Fibroblast of skin of left quadriceps (primary cell): ENCODE data around the gene PPFIA4.
"Not testable (repeated sequence)": the region's sequence is repeated elsewhere in the genome, so short reads cannot be mapped to it uniquely, and the experiment has no call there.

Experiments used
- DNase-seq, 2 experiments: peaks; one replicate each; pipeline ENCODE4 v3.0.0-alpha.2; 2013; ENCODE audit warnings: low read depth in 2 of 2

The PPFIA4 gene

GRCh38 chr1:203017061-203017460 lies 9.2 kb upstream of the PPFIA4 start:
- no peak for DNase-seq

DNA sequence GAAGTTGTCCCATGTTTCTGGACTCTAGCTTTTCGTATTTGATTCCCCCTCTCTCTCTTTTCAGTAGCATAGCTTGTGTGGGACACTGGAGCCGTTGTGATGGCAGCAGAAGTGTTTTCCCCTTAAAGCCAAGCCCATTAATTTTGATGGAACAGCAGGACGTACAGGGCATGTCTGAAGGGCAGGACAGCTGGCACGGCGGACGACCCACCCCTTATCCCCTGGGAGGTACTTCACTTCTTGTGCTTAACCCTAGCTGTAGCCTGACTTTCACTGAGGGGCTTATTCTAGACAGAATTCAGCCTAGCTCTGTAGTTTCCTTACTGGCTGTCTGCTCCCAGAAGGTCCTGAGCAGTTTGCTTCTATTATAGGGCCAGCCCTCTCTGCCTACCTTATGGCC lies 8.6 kb upstream of the PPFIA4 start:
- DNase-seq: no peak

DNA sequence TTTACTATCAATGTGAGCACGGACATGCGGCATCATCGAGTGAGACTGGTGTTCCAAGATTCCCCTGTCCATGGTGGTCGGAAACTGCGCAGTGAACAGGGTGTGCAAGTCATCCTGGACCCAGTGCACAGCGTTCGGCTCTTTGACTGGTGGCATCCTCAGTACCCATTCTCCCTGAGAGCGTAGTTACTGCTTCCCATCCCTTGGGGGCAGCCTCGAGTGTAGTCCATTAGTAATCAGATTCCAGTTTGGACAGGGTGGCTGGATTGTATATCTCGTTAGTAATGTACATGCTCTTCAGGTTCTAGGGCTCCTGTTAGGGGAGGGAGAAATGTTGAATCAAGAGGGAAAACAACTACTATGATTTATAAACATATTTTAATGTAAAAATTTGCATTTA lies 3.4 kb upstream of the PPFIA4 start:
- DNase-seq: not testable (repeated sequence)

DNA sequence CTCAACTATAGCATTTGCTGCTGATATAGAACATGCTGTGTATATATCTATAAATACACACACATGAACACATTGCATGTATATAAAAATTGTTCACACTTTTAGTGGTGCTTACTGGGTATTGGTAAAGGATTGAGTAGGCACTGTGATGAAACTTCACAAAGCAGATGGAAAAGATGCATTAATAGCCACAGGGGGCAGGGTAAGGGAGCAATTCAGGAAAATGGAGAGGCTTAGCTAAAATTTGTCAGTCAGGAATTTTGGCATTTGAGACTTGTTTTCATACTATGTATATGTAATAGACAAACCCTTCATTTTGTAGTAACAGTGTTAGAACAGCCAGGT lies 633 bp upstream of the PPFIA4 start:
- DNase-seq: no peak

GRCh38 chr1:203026666-203027663 lies 674 bp downstream of the PPFIA4 start:
- DNase-seq: no peak

- no peak for DNase-seq
These were observed 1.9 kb downstream of the PPFIA4 start for GRCh38 chr1:203028067-203028783.

DNA sequence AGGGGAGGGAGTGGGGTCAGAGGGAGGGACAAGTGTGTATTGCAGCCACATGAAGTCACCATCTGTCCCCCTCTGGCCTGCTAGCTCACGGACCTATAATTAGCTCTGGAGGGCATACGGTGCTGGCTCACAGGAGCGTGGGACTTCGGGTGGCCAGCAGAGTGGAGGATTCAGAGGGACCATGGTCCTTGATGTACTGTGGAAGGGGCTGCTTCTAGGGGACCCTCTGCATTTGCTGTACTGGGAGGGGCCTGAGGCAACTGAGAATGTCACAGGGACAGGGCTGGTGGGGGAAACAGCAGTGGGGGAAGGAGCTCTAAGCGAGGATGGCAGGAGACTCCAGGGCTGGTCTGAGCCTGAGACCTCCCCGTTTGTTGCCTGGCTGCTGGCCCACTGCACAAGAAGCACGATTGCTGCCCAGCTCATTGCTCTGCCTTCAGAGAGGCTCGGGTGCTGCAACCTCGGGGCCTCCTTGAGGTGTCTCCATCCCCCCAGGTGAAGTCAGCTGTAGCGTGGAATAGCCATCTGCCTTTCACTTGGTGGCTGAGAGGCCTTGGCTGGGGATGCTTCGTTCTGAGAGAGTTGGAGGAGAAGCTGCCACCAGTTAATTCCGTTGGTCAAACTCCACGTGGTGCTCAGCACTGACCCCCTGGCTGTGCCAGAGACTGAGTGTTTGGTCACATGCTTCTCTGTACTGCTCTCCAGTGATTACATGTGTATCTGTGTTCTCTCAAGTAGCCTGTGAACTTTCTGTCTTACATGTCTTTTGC lies 2.7 kb downstream of the PPFIA4 start:
- no peak for DNase-seq

- DNase-seq: no peak
These were observed 5.2 kb downstream of the PPFIA4 start for GRCh38 chr1:203031467-203031866.

GRCh38 chr1:203033287-203033686 lies 7.0 kb downstream of the PPFIA4 start:
- no peak for DNase-seq

DNA sequence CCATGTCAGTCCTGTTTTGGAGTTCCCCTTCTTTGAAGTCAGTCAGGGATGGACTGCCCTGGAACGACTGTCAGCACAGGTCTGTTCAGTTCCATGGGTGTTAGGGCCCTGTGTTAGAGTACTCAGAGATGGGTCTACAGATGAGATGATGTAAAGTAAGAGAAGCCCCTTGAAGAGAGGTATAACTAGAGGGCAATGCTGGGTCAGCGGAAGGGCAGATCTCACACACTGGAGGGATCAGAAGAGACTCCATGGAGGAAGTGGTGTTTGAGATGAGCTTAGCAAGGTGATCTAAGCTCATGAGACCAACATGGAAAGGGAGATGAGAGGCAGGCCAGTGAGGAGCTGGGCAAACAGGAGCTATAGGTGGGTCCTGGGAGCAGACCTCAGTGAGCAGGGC lies 7.6 kb downstream of the PPFIA4 start:
- no peak for DNase-seq

- no peak for DNase-seq
These were observed 8.3 kb downstream of the PPFIA4 start for GRCh38 chr1:203034422-203035110.

DNA sequence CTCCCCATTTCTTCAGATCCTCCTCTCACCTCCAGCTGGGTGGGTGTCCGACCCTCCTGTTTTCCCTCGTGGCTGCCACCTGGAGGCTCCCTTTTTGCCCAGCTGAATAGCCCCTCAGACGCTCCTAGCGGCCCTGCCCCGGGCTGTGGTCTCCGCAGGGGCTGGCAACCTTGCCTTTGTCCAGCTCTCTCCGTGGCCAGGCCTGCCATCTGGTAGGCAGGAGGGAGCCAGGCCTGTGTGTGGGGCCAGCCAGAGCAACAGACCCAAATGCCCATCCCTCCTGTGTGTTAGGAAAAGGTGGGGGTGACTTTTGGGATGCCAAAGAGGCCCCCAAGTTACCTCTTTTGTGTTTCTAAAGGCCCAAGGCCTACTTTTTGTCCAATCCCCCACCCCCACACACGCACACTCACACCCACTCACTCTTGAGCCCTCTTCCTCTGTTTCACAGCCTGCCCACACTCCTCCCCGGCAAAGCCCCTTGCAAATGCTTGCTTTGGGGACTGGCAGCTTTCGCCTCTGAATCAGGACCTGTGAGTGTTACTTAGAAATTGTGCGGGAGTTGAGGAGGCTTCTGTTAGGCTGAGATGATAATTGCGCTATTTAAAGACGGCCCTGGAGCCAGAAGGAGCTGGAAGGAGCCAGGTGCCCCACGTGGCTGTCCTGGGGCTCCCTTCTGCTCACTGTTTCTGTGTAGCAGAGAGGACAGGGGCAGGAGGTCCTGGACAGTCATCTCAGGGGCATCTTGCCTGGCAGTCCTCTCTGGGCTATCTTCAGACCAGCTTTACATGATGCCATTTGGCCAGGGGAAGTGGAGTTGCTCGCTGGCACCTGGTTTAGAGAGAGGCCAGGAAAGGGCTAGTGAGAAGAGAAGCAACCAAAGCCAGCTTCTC lies 9.1 kb downstream of the PPFIA4 start:
- no peak for DNase-seq

GRCh38 chr1:203036135-203036534 lies 9.8 kb downstream of the PPFIA4 start:
- no peak for DNase-seq

DNA sequence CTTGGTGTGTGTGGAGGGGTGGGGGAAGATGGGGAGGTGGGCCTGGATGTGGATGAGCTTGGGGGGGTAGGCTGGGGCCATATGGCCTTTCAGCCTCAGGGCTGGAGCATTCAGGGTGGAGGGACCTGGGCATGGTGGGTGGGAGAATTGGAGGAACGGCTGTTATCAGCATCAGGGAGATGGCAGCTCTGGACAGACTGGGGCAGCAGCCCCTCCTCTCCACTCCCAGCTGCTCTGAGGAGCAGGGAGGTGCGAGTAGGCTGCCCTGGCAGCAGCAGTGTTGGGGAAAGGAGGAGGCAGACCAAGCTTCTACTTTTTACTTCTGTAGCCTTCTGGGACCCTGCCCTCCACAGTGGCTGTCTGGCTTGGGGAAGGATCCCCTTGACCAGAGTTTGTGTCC lies 10.2 kb downstream of the PPFIA4 start:
- no peak for DNase-seq

GRCh38 chr1:203037509-203038190 lies 11.4 kb downstream of the PPFIA4 start:
- no peak for DNase-seq

DNA sequence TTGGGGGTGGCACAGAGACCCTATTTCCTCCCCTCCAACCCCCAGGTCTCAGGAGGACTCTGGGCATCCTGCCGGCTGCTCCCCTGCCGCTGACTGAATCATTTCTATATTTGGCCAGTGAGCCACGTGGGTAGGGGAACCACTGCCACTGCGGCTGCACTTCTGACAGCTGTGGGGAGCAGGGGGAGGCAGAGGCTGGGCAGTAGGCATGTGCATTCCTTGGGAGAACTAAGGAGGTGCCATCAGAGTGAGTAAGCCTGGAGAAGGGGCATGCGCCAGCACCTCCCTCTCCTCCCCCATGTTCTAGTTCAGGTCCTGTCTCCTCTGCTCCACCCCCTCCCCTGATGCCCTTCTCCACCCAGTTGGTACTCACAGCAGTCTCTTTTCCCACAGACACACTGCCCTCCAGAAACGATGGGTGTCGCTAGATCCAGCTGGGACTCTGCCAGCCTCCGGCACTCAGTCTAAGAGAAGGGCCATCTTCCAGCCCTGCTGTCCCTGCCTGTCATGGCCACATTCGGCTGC lies 12.0 kb downstream of the PPFIA4 start:
- no peak for DNase-seq

DNA sequence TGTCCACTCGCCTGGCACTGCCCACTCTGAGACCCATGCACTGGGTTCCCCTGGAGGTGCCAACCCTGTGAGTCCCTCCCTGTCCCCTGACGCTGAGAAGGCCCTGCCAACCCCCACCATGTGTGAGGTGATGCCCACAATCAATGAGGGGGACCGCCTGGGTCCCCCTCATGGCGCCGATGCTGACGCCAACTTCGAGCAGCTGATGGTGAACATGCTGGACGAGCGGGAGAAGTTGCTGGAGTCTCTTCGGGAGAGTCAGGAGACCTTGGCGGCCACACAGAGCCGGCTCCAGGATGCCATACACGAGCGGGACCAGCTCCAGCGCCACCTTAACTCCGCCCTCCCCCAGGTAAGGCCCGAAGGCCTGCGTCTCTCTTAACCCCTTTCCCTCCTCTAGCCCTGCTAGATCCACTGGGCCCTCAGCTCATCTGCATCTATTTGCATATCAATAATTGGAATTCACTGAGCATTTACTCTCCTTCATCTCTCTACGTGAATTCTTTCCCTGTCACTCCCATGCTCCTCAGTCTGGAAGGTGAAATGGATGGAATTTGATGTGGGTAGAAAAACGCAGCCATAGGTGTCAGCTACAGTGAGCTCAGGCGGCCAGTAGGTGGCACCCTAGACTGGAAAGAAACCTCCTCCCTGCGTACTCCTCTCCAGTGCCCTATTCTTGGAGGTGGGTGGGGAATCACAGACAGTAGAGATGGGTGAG lies 12.8 kb downstream of the PPFIA4 start:
- DNase-seq: peak; percentile 26 to 38

DNA sequence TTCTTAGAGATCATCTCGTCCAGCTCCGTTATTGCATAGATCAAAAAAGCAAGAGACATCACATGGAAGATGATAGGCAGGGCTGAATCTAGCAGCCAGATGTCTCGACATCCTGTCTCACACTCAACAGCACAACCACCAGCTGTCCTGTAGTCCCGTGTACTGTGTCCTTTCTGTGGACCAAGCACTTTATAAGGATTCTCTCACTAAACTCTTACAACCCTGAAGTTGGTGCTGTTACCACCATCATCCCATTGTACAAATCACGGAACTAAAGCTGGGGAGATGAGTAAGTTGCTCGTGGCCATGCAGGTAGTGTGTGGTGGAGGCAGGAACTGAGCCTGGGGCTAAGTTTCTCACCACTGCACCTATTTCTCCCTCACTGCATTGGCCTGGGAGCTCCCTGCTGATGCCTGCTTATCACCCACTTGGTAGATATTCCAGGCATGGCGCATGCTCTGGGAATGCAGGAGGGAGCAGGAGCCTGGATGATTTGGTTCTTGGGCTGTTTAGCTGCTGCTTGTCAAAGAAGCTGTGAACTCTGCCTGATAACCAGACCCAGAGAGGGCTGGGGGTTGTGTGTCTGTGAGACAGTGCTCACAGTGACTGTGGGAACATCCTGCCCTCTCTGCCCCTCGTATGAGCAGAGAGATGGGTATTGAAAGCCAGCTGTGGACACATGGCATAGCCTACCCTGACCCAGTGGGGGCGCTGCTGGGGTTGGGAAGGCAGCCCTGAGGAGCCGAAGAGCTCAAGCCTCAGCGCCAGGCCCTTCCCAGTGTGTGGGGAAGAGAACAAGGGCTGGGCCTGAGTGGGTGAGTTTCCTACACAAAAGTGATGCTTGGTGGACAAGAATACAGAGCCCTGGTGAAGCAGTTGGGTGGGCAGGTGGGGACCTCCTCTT lies 13.6 kb downstream of the PPFIA4 start:
- no peak for DNase-seq
